GM20000 (cell line): Measurements from ENCODE around the gene KRTAP10-4.

Experiments
- DNase-seq: peaks from one replicate; pipeline ENCODE4 v3.0.0; 2012; ENCODE audit warnings: low spot score
- TF ChIP-seq, protein P1 (sequence below): IDR thresholded peaks from 2 replicates; pipeline ENCODE4 v1.5.1; 2012; ENCODE audit warnings: mild to moderate bottlenecking, control low read depth; ENCODE audit errors: extremely low read depth, missing control alignments

Gene KRTAP10-4

GRCh38 chr21:44539046-44539445, 34.5 kb upstream of the KRTAP10-4 start:
- TF ChIP-seq, protein P1, sequence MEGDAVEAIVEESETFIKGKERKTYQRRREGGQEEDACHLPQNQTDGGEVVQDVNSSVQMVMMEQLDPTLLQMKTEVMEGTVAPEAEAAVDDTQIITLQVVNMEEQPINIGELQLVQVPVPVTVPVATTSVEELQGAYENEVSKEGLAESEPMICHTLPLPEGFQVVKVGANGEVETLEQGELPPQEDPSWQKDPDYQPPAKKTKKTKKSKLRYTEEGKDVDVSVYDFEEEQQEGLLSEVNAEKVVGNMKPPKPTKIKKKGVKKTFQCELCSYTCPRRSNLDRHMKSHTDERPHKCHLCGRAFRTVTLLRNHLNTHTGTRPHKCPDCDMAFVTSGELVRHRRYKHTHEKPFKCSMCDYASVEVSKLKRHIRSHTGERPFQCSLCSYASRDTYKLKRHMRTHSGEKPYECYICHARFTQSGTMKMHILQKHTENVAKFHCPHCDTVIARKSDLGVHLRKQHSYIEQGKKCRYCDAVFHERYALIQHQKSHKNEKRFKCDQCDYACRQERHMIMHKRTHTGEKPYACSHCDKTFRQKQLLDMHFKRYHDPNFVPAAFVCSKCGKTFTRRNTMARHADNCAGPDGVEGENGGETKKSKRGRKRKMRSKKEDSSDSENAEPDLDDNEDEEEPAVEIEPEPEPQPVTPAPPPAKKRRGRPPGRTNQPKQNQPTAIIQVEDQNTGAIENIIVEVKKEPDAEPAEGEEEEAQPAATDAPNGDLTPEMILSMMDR = no peak
- DNase-seq = no peak

DNA sequence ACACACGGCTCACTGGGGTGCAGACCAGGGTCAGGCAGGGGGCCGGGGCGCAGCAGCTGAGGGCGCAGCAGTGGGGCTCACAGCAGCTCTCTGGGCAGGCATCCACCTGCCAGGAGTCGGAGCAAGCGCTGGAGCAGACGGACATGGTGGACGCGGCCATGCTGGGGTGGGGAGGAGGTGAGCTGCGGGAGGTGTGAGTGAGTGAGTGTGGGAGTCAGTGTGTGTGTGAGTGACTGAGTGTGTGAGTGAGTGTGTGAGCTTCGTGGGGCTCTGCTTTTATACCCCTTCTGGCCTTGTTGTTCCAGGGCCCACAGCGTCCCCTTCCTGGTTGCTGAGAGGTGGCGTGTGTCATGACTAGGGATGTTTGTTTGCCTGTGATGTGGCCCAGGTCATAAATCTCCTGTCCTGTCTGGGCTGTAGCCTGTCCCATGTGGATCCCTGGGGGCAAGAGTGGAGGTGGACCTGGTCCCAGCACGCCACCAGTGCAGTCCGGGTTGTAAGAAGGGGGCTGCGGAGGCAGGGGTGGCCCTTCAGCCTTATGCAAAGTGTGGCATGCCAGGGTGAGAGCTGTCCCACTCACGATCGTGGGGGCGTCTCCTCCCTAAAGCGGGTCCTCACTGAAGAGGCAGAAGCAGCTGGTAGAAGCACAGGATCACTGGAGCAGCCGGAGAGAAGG, 33.4 kb upstream of the KRTAP10-4 start, which contains the start of gene KRTAP10-1:
Gene KRTAP10-1 (minus strand): TSS at position 205 of the 676 bp plus-strand sequence. CDS start 45 bp downstream, at position 160.
- TF ChIP-seq, protein P1 = no peak
- no peak for DNase-seq

DNA sequence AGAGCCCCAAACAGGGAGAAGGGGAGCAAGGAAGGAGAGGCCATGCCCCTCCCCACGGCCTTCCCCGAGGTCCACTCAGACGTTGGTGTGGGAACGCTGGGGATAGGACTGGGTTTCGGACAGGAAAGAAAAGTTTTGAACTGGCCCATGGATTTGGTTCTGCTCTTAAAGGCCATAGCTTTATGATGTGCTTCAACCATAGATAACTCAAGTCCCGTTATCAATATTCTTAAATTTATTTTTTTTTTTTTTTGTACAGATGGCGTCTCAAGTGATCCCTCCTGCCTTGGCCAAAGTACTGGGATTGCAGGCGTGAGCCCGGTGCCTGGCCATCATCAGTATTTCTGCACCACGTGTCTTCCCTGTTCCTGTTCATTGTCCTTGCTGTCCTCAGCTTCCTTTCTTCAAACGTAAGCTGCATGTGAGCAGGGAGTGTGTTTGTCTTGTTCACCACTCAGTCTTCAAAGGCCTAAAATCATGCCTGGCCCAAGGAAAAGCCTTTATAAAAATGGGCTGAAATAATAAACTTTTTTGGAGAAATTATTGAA, 32.7 kb upstream of the KRTAP10-4 start:
- TF ChIP-seq, protein P1 = no peak

GRCh38 chr21:44542716-44543115, 30.8 kb upstream of the KRTAP10-4 start:
- TF ChIP-seq, protein P1 = no peak

More for the DNA sequence above, 32.7 kb upstream of the KRTAP10-4 start:
- no peak for DNase-seq

DNA sequence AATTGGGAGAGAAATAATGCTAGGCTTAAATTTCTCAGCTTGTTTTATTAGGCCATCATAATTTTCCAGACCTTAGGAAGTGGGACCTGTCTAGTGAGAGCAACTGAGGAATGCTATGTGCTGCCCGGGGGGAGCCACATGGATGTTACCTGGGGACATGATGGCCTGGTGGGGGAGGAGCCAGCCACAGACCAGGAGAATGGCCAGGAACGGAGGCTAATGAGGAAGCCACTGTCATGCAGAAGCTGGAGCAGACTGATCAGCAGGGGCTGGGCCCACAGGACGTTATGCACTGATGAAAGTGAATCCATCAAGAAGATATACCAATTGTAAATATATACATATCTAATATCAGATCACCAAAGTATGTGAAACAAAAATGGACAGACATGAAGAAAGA, 29.0 kb upstream of the KRTAP10-4 start:
- TF ChIP-seq, protein P1 = no peak
- DNase-seq = no peak

More at GRCh38 chr21:44542716-44543115, 30.8 kb upstream of the KRTAP10-4 start:
- DNase-seq = no peak

DNA sequence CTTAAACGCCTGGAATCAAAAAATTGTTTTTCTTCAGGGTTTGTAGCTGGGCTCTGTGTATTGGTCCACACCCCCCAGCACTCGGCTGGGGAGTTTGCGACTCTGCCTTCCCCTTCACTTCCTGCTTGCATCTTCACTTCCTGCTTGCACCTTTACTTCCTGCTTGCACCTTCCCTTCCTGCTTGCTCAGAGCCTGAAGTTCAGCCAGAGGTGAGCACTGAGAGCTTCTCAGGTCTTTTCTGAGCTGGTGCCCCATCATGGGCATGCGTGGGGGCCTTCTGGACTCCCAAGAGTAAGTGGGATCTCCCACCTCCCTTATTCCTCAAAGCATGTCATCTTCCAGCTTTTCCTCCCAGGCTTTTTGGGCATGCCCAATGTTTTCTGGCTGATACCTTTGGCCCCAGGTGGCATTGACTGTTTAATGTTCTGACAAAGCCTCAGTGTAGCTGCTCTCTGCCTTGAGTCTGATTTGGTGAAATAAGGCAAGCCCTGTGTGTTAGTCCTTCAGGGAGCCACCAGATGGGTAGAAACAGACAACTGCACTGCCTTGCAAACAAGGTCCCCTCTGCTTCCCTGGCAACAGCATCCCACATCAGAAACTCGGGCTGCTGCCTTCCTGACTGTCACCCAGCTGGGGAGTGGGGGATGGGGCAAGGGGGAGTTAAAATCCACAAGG, 25.7 kb upstream of the KRTAP10-4 start:
- TF ChIP-seq, protein P1 = no peak
- DNase-seq = no peak

DNA sequence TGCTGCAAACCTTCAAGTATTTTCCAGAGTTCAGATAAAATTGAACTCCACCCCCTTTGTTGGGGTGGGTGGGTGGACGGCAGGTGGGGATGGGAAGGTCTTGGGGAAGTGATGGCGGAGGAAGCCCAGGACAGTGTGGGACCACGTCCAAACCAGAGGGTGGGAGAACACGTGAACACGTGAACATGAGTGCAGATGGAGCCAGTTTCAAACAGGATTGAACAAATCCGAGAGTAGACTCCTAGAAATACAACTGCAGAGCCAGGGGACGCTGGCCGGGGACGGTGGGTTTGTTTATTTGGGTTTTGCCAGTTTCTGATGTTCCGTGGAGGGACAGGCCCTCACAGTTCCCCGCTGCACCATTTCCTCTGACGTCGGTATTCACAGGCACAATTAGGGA, 25.1 kb upstream of the KRTAP10-4 start:
- no peak for DNase-seq
- TF ChIP-seq, protein P1 = no peak
